GM12864 (cell line): Measurements from ENCODE around the gene TAOK1.

Experiments
- DNase-seq: peaks from one replicate; pipeline ENCODE4 v3.0.0-alpha.2; 2011; ENCODE audit warnings: low read depth
- H3K4me3 ChIP-seq: 2 replicates; pipeline ENCODE4 v1.5.1; 2011; ENCODE audit warnings: mild to moderate bottlenecking, low read depth, low read length, control low read depth
- CTCF ChIP-seq: IDR thresholded peaks from 2 replicates; pipeline ENCODE4 v1.5.1; 2011; ENCODE audit warnings: low read depth, mild to moderate bottlenecking, moderate library complexity, low read length, control low read depth, inconsistent platforms; ENCODE audit errors: missing control alignments

TAOK1 gene

GRCh38 chr17:29363716-29364115 is 26.4 kb upstream of the TAOK1 start:
- no peak for DNase-seq
- no peak for TF ChIP-seq CTCF
- H3K4me3 ChIP-seq = no peak overlapping the region

GRCh38 chr17:29364691-29365090 is 25.5 kb upstream of the TAOK1 start:
- no peak for DNase-seq
- TF ChIP-seq CTCF = no peak
- H3K4me3 ChIP-seq = no peak overlapping the region

- DNase-seq = no peak
- H3K4me3 ChIP-seq = no peak overlapping the region
- TF ChIP-seq CTCF = no peak
These were observed 22.0 kb upstream of the TAOK1 start for GRCh38 chr17:29368161-29368560.

- no peak overlapping the region for H3K4me3 ChIP-seq
- DNase-seq = no peak
- no peak for TF ChIP-seq CTCF
These were observed 21.2 kb upstream of the TAOK1 start for GRCh38 chr17:29368926-29369325.

GRCh38 chr17:29369831-29370735 is 20.1 kb upstream of the TAOK1 start:
- no peak for DNase-seq
- no peak overlapping the region for H3K4me3 ChIP-seq
- peak; percentile 71 for TF ChIP-seq CTCF

GRCh38 chr17:29376667-29377270 is 13.4 kb upstream of the TAOK1 start:
- no peak for TF ChIP-seq CTCF
- no peak overlapping the region for H3K4me3 ChIP-seq
- no peak for DNase-seq
